Stimulated activated CD4-positive, alpha-beta T cell treated with anti-CD3 and anti-CD28 coated beads, Interleukin-2, amount 100 ng/mL, for 48 hours (primary cell): ENCODE results near the gene P2RY6.

Experiments used
- DNase-seq, 2 donors: peaks; one replicate each; pipeline ENCODE4 v3.0.0-alpha.2; 2020

The P2RY6 gene

DNA sequence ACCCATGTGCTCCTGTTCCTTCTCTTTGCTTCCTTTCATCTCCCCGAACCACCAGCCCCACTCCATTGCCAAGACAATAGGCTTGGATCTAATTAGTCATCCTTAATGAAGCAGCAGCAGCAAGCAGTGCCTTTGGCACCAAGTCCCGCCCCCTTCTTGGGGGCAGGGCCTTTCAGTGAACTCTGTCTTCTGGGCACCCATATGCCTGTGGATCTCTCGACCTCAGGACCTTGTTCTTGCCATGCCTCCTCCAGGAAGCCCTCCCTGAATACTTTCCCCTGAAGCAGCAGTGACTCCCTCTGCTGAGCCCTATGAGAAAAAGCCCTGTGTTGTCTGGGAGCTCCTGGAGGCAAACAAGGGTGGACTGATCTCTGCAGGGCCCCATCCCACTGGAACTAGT lies 68.0 kb downstream of the P2RY6 start:
- DNase-seq: no peak

DNA sequence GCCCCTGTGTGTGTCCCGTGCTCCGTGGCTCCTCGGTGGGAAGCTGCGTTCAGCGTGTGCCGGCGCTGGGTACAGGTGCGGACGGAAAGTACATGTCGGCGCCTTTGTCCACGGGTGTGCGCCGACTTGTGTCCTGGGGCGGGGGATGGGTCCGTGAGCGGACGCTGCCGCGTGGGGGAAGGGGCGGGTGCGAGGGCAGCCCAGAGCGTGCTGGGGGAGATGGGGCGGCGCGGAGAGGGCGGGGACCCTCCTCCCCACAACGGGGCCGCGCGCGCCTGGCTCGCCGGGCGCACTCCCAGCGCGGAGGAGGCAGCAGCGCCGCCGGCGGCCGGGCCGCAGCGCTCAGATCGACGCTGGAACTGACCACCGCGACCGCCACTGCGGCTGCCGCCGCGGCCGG lies 70.5 kb downstream of the P2RY6 start:
- DNase-seq: no peak

DNA sequence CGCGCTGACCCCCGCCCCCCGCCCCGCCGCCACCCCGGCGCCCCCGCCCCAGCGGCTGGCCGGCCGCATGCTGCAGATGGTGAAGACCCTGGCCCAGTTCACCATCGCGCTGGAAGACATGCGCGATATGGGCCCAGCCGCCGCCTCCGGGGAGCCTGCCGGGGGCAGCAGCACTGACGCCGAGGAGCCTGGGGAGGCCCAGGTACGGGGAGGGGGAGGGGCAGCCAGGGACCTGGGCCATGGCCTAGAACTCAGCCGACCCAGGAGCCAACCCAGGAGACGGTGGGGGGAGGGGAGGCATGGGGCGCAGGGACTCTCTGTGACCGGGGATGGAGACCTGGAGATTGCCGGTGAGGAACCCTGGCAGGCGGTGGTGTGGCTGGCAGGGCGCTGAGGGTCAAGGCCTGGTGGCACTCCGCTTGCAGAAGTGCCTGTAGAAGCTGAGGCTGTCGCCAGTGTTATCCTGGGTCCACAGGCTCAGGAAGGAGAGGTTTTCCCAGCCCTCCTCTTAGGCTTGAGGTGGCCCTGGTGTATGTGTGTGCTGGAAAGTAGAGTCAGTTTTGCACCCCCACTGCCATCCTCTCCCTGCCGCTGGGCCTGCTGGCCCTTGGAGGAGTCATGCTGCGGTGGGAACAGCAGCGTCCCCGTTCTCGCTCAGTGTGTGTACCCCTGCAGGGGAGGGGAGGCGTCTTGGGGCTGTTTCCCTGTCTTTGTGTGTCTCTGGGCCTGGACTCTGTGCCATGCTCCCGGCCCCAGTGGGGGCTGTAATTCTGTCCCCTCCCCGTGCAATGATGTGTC lies 71.1 kb downstream of the P2RY6 start:
- no peak for DNase-seq

DNA sequence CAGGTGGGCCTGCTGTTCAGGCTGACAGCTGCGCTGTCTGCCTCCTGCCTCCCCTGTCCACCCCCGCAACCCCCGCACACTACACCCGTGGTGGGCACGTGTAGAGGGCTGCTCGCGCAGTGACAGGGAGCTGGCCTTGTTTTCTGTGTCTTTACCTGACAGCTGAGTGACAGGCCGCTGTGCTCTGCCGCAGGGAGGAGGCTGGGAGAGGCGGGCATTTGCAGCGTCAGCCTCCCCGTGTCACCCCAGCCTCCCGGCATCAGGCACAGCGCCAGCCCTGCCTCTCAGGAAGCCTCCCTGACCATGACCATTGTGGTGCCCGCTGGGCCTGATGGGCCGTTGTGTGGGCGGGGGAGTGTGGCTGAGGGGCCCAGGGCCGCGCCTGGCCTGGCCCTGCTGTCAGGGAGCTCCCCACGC lies 72.1 kb downstream of the P2RY6 start:
- no peak for DNase-seq

DNA sequence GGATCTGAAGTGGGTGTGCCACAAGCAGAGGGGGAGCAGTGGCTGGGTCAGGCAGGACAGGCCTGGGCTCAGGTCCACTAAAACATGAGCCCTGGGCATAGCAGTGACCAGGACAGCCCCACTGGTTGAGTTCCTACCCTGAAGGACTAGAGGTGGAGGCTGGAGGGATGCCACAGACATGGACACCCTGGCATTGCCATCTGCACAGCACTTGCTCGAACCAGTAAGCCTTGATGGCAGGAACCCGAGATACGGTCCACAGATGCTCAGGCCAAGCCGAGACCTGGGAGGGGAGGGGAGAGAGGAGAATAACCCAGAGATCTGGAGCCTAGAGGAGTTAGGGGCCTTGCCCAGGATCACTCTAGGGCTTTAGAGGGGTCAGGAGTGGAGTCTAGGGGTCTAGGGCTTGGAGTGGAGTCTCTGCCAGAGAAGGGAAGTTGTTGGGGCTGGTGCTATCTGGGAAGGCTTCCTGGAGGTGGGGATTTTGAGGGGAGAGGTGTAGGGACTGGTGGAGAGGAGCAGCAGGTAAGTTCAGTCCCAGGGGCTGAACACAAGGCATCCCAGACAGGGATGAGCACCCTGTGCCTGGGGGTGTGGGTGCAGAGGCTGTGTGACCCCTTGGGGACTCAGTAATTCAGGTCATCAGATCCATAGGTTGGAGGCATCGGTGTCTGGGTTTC lies 73.5 kb downstream of the P2RY6 start:
- DNase-seq: no peak

GRCh38 chr11:73346186-73346935 lies 74.2 kb downstream of the P2RY6 start:
- DNase-seq: no peak

- no peak for DNase-seq
These were observed 74.9 kb downstream of the P2RY6 start for GRCh38 chr11:73347067-73347466.
